ENCODE measurements around the gene NPAS3.

DNA sequence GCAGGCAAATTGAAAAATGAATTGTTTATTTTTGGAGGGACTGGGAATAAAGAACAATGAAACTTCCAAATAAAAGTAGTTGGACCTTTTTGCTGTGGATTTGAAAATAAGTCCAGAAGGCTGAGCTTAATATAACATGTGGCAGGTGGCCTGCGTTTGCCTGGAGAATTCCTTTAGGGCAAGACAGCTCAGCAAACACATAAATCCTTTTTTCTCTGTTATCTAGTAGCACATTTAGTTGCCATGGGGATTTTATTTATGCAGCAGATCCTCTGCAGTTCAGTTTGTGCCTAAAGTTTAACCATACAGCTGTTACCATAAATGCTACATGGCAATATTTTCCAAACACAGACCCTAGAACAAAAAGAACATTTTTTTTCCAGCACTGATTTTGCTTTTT lies 180.0 kb downstream of the NPAS3 start:
- TF ChIP-seq POLR2A (IDR thresholded peaks at IDR 0.05; ENCODE audit: control extremely low read depth in 1 of 2, low read depth in 2 of 2, low read length in 2 of 2): no peak
- TF ChIP-seq GTF2F1 (IDR thresholded peaks at IDR 0.05; ENCODE audit: borderline replicate concordance, low read depth, low read length): no peak
- TF ChIP-seq TAF7 (optimal IDR thresholded peaks at IDR 0.05; ENCODE audit: borderline replicate concordance, low read depth, low read length): no peak
- TF ChIP-seq, protein P1, sequence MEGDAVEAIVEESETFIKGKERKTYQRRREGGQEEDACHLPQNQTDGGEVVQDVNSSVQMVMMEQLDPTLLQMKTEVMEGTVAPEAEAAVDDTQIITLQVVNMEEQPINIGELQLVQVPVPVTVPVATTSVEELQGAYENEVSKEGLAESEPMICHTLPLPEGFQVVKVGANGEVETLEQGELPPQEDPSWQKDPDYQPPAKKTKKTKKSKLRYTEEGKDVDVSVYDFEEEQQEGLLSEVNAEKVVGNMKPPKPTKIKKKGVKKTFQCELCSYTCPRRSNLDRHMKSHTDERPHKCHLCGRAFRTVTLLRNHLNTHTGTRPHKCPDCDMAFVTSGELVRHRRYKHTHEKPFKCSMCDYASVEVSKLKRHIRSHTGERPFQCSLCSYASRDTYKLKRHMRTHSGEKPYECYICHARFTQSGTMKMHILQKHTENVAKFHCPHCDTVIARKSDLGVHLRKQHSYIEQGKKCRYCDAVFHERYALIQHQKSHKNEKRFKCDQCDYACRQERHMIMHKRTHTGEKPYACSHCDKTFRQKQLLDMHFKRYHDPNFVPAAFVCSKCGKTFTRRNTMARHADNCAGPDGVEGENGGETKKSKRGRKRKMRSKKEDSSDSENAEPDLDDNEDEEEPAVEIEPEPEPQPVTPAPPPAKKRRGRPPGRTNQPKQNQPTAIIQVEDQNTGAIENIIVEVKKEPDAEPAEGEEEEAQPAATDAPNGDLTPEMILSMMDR (IDR thresholded peaks at IDR 0.05; ENCODE audit: control extremely low read depth in 1 of 3, insufficient read depth in 1 of 3, low read depth in 1 of 3, low read length in 3 of 3): no peak

All from H1 (cell line).